PFSK-1 (cell line): ENCODE measurements around the gene STK39.

Source experiments
- POLR2AphosphoS5 ChIP-seq: IDR thresholded peaks from 2 replicates; pipeline ENCODE4 v1.6.1; 2012; ENCODE audit warnings: low read depth, mild to moderate bottlenecking, control low read depth, low read length, moderate library complexity
- SIN3A ChIP-seq: IDR thresholded peaks from 2 replicates; pipeline ENCODE4 v1.6.1; 2012; ENCODE audit warnings: mild to moderate bottlenecking, low read length, moderate library complexity, borderline replicate concordance; ENCODE audit not compliant: insufficient read depth
- TAF1 ChIP-seq: IDR thresholded peaks from 2 replicates; pipeline ENCODE4 v1.6.1; 2012; ENCODE audit warnings: low read length, control low read depth, borderline replicate concordance; ENCODE audit not compliant: insufficient read depth
- TF ChIP-seq, protein P1 (sequence below), 2 experiments: IDR thresholded peaks; 2 replicates each; pipeline versions ENCODE4 v1.6.1 to v1.8.0; 2011 to 2012; ENCODE audit warnings: low read depth in 2 of 2, low read length in 2 of 2, control low read depth in 1 of 2, inconsistent platforms in 1 of 2, mild to moderate bottlenecking in 1 of 2, moderate library complexity in 1 of 2; ENCODE audit not compliant: insufficient read depth in 1 of 2

GRCh38 chr2:168087401-168087800, 160.0 kb downstream of the STK39 start:
- no peak for TF ChIP-seq POLR2AphosphoS5
- TF ChIP-seq, protein P1, sequence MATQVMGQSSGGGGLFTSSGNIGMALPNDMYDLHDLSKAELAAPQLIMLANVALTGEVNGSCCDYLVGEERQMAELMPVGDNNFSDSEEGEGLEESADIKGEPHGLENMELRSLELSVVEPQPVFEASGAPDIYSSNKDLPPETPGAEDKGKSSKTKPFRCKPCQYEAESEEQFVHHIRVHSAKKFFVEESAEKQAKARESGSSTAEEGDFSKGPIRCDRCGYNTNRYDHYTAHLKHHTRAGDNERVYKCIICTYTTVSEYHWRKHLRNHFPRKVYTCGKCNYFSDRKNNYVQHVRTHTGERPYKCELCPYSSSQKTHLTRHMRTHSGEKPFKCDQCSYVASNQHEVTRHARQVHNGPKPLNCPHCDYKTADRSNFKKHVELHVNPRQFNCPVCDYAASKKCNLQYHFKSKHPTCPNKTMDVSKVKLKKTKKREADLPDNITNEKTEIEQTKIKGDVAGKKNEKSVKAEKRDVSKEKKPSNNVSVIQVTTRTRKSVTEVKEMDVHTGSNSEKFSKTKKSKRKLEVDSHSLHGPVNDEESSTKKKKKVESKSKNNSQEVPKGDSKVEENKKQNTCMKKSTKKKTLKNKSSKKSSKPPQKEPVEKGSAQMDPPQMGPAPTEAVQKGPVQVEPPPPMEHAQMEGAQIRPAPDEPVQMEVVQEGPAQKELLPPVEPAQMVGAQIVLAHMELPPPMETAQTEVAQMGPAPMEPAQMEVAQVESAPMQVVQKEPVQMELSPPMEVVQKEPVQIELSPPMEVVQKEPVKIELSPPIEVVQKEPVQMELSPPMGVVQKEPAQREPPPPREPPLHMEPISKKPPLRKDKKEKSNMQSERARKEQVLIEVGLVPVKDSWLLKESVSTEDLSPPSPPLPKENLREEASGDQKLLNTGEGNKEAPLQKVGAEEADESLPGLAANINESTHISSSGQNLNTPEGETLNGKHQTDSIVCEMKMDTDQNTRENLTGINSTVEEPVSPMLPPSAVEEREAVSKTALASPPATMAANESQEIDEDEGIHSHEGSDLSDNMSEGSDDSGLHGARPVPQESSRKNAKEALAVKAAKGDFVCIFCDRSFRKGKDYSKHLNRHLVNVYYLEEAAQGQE (IDR thresholded peaks at IDR 0.05; ENCODE audit: insufficient read depth in 1 of 2, low read depth in 2 of 2, low read length in 2 of 2): no peak
- TF ChIP-seq TAF1: no peak
- TF ChIP-seq SIN3A: no peak
